ENCODE results near the gene TEX9.

TEX9 gene

DNA sequence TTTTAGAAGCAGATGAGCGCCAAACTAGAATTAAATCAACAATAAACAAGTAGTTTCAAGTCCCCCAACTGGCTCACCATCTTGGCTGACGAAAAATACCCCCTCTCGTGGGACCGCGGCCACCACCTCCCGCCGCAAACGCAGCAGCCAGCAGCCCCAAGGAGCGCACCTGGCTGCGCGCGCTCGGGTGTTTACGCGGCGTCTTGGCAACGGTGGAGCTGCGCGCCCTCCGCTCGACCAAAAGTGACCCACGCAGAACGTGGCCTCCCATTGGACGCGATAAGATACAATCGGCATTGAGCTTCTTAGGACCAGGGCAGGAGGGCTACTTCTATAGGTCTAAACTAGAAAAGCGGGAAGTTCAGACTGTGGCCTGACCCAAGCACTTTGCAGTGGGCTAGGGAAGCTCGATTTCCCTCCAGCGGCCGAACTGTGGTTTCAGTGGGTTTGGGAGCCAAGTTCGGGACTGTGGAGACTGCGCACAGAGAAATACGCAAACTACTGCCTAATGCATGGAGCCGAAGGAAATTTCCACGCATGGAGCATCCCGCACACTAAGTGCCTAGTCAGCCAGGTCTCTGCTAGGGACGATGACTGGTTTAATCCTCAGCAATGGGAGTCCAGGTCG is 99.8 kb downstream of the TEX9 start, which contains the start of gene MNS1:
MNS1 (minus strand) TSS at position 245 of the 628 bp plus-strand sequence; CDS start at position 80, 165 bp downstream.
- TF ChIP-seq POLR2AphosphoS5 (IDR thresholded peaks at IDR 0.05; ENCODE audit: low read depth, low read length) = peak; percentile 73
- TF ChIP-seq TAF1 (IDR thresholded peaks at IDR 0.05; ENCODE audit: borderline replicate concordance, insufficient read depth, low read length) = no peak
- 0 out of 4 replicates have a peak, but pooled peaks of 1 of the 2 experiments have one; percentile 27 for TF ChIP-seq REST (IDR thresholded peaks at IDR 0.05; ENCODE audit: insufficient read depth in 1 of 2, low read depth in 2 of 2, low read length in 2 of 2)
- TF ChIP-seq SIN3A (IDR thresholded peaks at IDR 0.05; ENCODE audit: borderline replicate concordance, insufficient read depth, low read length) = peak; percentile 86; the same call in 1 of the 2 replicates
- peak; percentile 98 for TF ChIP-seq FOXP2 (optimal IDR thresholded peaks at IDR 0.05; ENCODE audit: borderline replicate concordance, extremely low read depth, extremely low read length, insufficient read depth)

GRCh38 chr15:56467616-56468015 is 102.4 kb downstream of the TEX9 start:
- TF ChIP-seq REST (IDR thresholded peaks at IDR 0.05; ENCODE audit: insufficient read depth in 1 of 2, low read depth in 2 of 2, low read length in 2 of 2) = no peak
- TF ChIP-seq TAF1 (IDR thresholded peaks at IDR 0.05; ENCODE audit: borderline replicate concordance, insufficient read depth, low read length) = no peak
- TF ChIP-seq FOXP2 (optimal IDR thresholded peaks at IDR 0.05; ENCODE audit: borderline replicate concordance, extremely low read depth, extremely low read length, insufficient read depth) = no peak
- TF ChIP-seq SIN3A (IDR thresholded peaks at IDR 0.05; ENCODE audit: borderline replicate concordance, insufficient read depth, low read length) = no peak
- TF ChIP-seq POLR2AphosphoS5 (IDR thresholded peaks at IDR 0.05; ENCODE audit: low read depth, low read length) = no peak

DNA sequence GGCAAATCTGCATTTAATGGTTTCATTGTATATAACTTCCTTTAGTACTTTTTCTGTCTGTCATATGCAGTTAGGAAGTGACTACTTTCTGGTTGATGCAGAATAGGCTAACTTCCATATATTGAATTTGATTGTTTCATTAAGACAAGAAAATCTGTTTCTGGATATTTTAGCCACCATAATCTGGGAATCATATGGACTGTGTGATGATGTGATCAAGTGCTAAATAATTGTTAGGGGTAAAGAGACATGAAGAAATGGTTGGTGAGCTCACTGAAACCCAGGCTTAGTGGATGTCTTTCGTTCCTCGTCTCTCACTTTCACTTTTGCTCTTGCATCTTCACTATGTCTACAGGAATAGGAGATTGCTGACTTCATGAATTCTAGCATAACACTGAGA is 103.2 kb downstream of the TEX9 start:
- TF ChIP-seq REST (IDR thresholded peaks at IDR 0.05; ENCODE audit: insufficient read depth in 1 of 2, low read depth in 2 of 2, low read length in 2 of 2) (no peak), SIN3A (IDR thresholded peaks at IDR 0.05; ENCODE audit: borderline replicate concordance, insufficient read depth, low read length) (no peak)

GRCh38 chr15:56469483-56469882 is 104.3 kb downstream of the TEX9 start:
- TF ChIP-seq TAF1 (IDR thresholded peaks at IDR 0.05; ENCODE audit: borderline replicate concordance, insufficient read depth, low read length) (no peak), FOXP2 (optimal IDR thresholded peaks at IDR 0.05; ENCODE audit: borderline replicate concordance, extremely low read depth, extremely low read length, insufficient read depth) (no peak), POLR2AphosphoS5 (IDR thresholded peaks at IDR 0.05; ENCODE audit: low read depth, low read length) (no peak), REST (IDR thresholded peaks at IDR 0.05; ENCODE audit: insufficient read depth in 1 of 2, low read depth in 2 of 2, low read length in 2 of 2) (no peak), SIN3A (IDR thresholded peaks at IDR 0.05; ENCODE audit: borderline replicate concordance, insufficient read depth, low read length) (no peak)

Measured in PFSK-1 (cell line).